ENCODE data around the gene OR10J4.
"Not testable (repeated sequence)": the region's sequence is repeated elsewhere in the genome, so short reads cannot be mapped to it uniquely, and the experiment has no call there.

The OR10J4 gene

DNA sequence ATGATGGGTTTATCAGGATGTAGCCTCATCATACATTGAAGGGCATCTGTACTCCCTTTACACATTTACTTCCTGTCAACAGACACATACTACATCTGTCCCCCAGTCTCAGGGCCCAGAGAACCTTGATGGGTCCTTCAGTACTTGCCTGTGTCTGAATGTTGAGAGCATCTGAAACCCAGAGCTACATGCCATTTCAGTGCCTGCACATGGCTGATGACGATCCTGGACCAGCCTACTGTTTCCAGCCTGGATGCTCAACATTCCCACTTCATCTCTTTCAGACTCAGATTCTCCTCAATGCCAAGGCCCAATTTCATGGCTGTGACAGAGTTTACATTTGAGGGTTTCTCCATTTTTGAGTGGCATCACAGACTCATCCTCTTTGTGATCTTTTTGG, at the start of gene OR10J4:
Gene OR10J4, plus strand, starts transcription at position 301 of the 400 bp plus-strand sequence.
- no peak for DNase-seq

DNA sequence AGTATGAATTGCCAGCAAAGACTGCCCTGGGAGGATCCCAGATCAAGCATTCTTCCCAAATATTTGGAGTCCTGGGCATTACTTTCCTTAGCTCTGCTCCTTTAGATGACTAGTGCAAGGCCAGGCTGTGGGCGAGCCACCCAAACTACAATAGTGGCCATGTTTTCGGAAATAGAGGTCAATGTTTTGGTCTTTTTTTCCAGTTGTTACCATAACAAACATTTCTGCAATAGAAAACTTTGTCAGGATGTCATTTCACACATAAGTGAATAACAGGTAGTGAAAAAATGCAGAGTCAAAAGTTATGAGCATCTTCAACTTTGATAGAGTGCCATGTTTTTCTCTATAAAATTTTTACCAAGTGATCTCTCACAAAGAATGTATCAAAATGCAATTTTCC, 25.2 kb upstream of the OR10J4 start:
- DNase-seq, result no peak

- no peak for DNase-seq
Observed at GRCh38 chr1:159408862-159409400, 23.1 kb upstream of the OR10J4 start.

DNA sequence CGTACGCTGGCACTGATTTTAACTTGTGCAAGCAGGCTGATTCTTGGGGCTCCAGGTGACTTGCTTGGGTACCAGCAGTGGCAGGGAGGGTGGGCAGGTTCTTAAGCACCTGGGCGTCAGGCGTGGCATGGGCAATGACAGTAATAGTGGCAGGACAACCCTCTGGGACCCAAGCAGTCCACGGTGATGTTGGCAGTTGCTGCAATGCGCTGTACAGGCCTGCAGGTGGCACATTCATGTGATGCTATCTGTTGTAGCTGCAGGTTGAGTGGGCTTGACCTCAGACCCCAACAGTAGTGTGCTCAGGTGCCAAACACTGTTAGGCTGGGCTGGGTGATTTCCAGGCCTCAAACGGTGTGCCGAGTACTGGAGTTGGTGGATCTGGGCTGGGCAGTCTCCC, 10.2 kb upstream of the OR10J4 start:
- DNase-seq, result no peak

- no peak for DNase-seq
Observed at GRCh38 chr1:159428536-159428935, 3.5 kb upstream of the OR10J4 start.

DNA sequence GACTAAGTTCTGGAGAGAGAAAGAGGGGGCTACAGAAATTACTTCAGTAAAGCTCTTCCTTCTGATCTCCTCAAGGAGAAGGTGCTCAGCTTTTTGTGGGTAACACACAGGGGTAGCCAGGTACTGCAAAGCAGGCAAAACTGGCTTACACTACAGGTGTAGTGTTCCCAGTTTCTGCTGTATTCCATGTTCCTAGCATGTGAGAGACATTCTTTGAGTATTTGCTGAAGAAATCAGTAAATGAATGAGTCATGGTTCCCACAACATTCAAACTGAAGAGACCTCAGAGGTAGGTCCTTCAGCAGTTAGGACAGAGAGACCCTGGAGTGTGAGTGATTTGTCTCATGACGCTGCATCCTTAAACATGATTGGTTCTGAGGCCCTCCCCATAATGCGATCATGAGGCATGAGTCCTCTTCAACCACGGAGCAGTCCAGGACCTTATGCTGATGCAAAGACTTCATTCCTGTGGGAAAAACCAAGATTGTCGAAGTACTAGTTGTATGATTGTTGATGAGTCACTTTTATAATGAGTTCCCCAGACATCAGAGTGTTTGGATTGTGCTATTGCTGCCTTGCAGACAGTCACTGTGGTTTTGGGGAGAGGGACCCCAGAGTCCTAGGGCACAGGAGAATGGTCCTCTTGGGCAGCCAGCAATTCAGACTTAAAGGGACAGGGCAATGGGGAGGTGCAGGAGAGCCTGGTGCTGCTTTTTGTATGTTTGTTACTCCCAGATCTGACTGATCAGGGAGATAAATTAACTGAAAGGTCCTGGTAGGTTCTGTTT, 2.7 kb upstream of the OR10J4 start:
- DNase-seq, result no peak

GRCh38 chr1:159430985-159431384, 1.0 kb upstream of the OR10J4 start:
- DNase-seq, result no peak

- no peak for DNase-seq
Observed at GRCh38 chr1:159436469-159436868, 4.5 kb downstream of the OR10J4 start.

GRCh38 chr1:159439422-159439821, 7.4 kb downstream of the OR10J4 start, which contains the start of gene OR10J1:
Gene OR10J1, plus strand, starts transcription at chr1:159439722. Its CDS starts 70 bp downstream, at chr1:159439792.
- no peak for DNase-seq

- no peak for DNase-seq
Observed at GRCh38 chr1:159441360-159441759, 9.4 kb downstream of the OR10J4 start.

GRCh38 chr1:159442428-159442827, 10.4 kb downstream of the OR10J4 start:
- DNase-seq, result no peak

DNA sequence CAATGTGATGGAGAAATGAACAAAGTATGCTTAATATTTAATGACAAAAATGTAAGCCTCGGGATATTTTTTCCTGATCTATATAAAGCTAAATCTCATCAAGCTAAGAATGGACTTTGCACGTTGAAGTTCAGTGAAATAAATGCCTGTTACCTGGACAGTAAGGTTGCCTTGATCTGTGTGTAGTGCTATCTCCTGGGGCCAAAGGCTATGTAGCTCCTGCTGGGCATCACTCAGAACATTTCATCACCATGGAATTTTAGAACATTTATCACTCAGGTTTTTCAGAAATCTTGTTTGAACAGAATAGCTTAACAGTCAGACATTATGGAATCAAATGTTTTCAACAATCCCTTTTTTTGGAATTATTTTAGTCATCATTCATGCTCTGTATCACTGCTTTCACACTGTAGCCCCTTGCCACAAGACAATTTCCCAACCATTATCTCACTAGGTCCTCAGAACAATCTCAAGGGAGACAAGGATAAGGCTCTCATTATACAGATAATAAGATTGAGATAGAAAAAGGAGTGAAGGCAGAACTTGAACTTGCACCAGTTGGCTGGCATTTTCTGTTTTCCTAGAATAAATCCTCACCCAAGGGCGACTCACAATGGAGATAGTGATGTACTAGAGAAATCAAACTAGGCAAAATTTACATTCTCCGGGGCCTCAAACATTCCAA, 11.2 kb downstream of the OR10J4 start:
- no peak for DNase-seq

DNA sequence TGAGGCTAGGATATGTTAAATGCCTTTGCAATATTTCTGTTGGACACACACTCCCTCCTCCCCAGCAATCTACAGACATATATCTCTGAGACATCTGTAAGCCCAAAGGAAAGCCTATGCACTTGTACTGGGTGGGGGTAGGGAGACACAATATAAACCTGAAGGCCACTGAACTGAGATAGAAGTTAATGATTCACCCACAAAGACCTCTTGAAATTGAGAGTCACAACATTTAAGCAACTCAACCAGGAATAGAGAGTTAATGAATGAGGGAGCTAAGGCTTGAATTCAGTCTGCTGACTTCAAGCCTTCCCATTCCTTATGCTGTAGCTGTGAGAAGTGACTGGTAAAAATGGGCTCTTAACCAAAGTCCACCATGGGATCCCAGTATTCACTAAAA, 12.5 kb downstream of the OR10J4 start:
- DNase-seq, result no peak

DNA sequence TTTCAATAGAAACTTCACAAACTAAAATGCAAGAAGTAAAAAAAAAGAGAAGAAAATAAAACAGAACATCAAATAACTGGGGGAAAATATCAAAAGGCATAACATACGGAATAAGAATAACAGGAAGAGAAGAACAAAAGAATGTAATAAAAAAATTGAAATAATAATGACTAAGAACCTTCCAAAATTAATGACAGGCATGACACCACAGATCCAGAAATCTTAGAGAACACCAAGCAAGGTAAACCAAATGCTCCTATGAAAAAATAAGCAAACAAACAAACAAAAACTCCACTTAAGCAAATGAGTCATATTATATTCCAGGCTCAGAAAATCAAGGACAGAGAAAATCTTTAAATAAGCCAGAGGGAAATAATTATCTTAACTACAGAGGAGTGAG, 16.2 kb downstream of the OR10J4 start:
- DNase-seq, result no peak

GRCh38 chr1:159449605-159450004, 17.6 kb downstream of the OR10J4 start:
- DNase-seq, result not testable (repeated sequence)

DNA sequence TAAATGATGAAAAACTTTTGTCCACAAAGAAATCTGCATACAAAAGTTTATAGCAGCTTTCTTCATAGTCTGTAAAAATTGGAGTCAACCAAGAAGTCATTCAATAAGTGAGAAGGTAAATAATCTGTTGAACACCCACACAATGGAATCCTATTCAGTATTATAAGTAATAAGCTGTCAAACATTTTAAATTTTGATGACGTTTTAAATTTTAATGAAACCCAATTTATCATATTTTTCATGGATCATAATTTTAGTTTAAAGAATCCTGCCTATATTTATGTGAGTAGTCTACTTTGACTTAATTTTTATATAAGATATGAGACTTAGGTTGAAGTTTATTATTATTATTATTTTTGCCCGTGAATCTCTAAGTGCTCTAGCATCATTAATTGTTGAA, 27.5 kb downstream of the OR10J4 start:
- no peak for DNase-seq

GRCh38 chr1:159465191-159465603, 33.2 kb downstream of the OR10J4 start:
- no peak for DNase-seq

- no peak for DNase-seq
Observed at GRCh38 chr1:159468321-159468720, 36.3 kb downstream of the OR10J4 start.

DNA sequence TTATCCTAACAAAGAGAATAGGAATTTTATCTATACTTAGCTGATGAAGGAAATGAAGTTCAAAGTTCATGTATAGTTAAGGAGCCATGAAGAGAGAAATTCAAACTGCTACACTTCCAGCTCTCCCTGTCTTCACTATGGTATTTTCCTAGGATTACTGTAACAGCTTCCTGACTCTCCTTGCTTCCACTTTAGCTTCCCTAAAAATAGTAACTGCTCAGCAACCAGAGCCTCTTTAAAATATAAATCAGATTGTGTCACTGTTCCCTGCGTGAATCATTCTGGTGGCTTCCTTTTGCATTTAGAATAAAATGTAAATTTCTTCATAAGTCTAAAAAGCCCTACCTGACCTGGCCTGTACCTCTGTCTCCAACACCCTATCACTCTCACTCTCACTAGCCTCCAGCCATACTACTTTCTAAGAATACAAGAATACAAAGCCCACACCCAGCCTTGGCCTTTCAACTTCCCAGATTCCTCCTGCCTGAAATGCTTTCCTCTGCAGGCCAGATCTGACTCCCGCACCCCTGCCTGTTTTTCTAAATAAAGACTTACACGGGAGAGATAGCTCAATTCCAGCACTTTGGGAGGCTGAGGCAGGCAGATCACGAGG, 38.0 kb downstream of the OR10J4 start:
- DNase-seq, result no peak

DNA sequence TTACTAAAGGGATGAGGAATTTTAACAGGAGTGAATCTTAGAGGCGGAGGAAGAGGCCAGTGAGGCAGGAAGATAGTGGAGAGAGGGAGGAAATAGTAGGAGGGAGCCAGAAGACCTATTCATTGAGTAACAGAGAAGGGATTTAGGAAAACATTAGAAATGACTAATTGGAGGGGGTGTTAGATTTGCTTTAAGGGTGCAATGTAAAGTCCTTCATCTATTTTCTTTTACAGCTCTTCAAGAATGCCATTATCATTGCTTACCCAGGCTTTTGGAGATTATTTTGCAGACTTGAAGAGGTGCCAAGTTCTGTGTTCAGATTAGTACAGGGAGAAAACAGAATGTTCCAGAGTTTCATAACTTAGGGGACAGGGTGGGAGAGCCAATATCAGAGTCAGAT, 41.3 kb downstream of the OR10J4 start:
- no peak for DNase-seq

- no peak for DNase-seq
Observed at GRCh38 chr1:159474926-159475325, 42.9 kb downstream of the OR10J4 start.
